Mucosa of gallbladder (tissue), 1 donor: ENCODE data around the gene SDK1. TPM values are rescaled to one million over a fixed set of nuclear protein-coding genes. Genes with fewer than 3 reads are reported as not detected.
"Not testable (repeated sequence)": the region's sequence is repeated elsewhere in the genome, so short reads cannot be mapped to it uniquely, and the experiment has no call there.

Experiments used
- DNase-seq: peaks from one replicate; pipeline ENCODE4 v3.0.0-alpha.2; 2020; ENCODE audit warnings: low spot score
- total RNA-seq: library from RNA; stranded (reverse); gene quantifications from one replicate; pipeline ENCODE4 v1.2.1, GENCODE V29; 2021
- donor health status: DM: no; HTN: no; CAD: no.

Gene SDK1
- total RNA-seq, 1 donor from 2014 or later, result 6.6 TPM

- DNase-seq, result no peak
Measured at GRCh38 chr7:3725155-3726059, 424.4 kb downstream of the SDK1 start.

GRCh38 chr7:3730276-3730675, 429.2 kb downstream of the SDK1 start:
- DNase-seq, result no peak

DNA sequence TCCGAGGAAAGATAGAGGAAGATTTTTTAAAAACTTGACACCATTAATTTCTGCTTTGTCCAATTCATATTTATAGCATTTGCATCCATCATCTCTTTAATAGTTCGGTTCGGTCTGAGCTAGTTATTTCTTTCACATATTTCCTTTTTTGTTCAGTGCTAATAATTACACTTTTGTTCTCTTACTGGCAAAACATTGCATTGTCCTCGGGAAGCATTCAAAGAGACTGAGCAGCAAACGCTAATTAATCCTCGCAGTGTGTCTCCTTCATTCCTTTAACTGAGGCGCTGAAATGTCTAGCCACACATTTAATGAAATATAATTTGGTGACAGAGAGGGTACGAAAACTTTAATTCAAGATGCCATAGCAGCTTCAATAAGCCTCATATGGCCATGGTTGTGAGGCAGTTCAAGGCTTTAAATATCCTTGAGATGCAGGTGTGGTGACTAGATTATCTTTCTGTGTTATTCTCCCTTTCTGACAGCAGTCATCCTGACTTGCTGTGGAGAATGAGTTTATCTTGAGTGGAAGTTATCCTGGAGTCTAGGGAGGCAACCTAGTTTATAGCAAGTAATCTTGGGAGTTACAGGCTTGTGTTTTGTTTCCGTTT, 431.4 kb downstream of the SDK1 start:
- no peak for DNase-seq

GRCh38 chr7:3733541-3734140, 432.6 kb downstream of the SDK1 start:
- DNase-seq, result no peak

DNA sequence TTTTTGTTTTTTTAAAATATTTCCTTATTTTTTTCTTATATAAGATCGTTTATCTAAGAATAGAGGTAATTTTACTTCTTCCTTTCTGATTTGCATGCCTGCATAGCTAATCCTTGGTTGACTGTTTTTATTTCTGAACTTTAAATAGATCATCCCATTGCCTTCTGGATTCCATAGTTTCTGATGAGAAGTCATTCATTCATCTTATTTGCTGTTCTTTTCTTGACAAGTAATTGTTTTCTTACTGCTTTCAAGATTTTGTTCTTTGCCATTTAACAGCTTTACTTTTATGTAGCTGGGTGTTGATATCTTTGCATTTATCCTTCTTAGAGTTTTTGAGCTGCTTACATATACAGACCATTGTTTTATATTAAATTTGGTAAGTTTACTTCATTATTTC, 437.9 kb downstream of the SDK1 start:
- no peak for DNase-seq

GRCh38 chr7:3739983-3740382, 438.9 kb downstream of the SDK1 start:
- no peak for DNase-seq

- no peak for DNase-seq
Measured at GRCh38 chr7:3747467-3747866, 446.4 kb downstream of the SDK1 start.

DNA sequence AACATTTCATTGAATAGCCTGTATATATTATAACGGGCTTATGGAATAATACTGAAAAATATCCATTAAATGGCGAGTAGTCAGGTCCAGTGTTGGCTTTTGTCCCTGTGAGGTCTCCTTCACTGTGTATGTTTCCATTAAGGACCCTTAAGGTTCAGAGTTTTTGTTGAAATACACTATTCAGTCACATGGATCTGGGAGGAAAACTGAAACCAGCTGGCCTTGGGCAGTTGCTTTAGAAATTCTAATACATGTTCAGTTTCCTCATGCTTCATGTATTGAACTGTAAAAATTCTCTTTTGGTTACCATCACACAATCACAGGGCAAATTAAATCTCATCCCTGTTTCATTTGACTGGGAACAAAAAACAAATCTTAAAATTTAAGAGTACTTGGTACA, 447.3 kb downstream of the SDK1 start:
- no peak for DNase-seq

DNA sequence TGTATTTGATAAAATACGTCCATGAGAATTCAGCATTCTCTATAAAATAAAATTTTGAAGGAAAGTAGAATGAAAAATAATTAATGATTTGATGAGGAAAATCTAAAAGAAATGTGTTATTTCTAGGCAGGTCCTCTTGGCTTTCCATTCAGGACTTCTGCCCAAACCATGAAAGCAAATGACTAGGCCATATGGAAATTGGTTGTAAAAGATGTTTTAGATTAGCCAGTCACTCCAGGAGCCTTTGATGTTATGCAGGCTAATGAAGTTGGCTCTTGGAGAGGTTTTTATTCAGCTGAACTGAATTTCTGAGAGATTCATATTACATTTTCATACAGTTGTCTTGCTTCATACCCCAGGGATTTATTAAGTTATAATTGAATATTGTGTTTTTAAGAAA, 452.8 kb downstream of the SDK1 start:
- no peak for DNase-seq

DNA sequence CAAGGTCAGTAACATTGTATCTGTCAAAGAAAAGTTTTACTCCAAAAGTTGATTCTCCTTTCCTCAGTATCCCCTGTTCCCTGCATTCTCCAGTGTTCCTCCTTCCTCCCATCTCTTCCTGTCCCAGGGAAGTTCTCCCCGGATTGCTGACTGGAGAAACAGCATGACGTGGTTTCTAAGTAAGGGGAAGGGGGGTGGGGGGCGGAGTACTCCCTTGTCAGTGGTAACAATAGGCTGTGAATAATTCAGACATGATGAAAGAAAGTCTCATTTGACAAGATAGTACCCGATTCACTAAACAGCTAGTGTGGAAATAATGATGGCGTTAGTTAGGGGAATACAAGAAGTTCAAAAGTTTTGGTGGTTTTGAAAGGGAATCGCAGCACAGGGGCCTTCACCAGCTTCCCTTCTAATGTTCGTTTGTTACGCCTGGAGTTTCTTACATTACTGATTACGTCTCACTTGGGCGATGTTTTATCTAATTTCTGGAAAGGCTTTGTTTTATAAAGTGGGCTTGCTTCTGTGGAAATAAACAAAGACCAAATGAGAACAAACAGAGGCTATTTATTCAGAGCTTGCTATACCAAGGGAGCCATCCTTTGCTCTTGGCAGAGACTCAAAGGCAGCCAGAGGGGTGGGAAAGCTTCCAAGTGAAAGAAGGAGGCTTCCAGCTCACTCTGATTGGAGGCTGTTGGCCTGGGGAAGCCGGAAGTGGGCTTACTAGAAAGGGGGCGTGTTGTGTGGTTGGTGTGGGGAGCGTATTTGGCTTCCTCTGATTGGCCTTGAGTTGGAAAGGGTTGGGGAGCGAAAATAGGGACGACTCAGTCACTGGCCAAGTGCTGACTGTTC, 453.7 kb downstream of the SDK1 start:
- peak; percentile 44 for DNase-seq

DNA sequence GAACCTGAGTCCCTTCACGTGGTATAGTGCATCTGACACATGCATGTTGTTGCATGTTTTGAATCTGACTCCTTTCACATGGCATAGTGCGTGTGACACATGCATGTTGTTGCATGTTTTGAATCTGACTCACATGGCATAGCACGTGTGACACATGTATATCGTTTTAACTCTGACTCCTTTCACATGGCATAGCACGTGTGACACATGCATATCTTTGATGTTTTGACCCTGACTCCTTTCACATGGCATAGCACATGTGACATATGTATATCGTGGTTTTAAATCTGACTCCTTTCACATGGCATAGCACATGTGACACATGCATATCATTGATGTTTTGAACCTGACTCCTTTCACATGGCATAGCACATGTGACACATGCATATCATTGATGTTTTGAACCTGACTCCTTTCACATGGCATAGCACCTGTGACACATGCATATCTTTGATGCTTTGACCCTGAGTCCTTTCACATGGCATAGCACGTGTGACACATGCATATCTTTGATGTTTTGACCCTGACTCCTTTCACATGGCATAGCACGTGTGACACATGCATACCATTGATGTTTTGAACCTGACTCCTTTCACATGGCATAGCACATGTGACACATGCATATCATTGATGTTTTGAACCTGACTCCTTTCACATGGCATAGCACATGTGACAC, 454.9 kb downstream of the SDK1 start:
- DNase-seq, result not testable (repeated sequence)

DNA sequence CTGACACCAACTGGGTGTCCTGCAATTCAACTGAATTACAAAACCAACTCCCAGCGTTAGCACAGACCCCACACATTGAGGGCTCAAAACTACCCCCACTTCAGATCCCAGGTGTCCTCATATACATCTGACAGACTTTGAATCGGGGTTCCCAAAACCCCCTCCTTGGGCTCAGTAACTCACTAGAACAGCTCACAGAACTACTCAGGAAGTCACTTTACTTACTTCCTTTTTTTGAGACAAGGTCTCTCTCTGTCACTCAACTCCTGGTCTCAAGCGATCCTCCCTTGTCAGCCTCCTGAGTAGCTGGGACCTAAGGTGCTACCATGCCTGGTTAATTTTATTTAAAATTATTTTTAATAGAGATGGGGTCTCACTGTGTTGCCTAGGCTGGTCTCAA, 456.0 kb downstream of the SDK1 start:
- no peak for DNase-seq

DNA sequence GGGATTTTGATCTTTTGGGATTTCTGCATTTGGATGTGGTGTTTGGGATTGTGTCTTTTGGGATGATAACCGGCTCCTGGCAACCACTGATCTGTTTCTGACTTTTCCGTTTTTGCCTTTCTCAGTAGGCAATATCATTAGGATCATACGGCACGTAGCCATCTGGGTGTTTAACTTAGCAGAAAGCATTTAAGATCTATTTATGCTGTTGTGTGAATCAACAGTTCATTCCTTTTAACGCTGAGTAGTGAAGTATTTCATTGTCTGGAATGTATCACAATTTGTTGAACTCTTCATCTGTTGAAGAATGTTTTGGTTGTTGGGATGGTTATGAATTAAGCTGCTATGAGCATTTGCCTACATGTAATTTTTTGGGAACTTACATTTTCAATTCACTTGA, 459.6 kb downstream of the SDK1 start:
- no peak for DNase-seq

DNA sequence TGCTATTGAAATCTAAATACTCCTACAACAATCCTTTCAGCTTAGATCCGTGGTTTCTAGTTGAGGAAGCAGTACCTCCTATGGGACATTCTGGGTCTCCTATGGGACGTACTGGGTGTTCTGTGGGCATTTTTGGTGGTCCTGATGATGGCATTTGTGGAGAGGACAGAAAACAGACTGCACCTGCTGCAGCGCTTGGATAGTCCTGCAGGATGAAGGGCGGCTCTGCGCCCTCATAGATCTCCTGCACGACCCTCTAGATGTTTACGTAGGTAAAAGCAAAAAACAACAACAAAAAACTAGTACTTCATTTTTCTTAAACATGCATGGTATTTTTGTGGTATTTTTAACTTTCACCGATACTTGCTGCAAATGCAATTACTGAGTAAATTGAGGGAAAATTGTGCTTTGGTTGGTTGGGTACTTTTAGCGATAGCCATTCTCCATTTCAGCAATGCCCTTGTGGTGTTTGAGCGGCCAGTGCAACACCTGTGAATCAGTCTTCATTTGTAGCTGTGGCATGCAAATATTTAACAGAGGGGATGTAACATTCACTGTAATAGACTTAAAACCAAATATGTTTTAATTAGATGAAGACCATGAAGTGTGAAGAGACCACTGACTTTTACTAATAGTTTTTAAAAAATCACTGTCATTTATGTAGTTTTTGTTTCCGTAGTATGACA, 461.2 kb downstream of the SDK1 start:
- no peak for DNase-seq

DNA sequence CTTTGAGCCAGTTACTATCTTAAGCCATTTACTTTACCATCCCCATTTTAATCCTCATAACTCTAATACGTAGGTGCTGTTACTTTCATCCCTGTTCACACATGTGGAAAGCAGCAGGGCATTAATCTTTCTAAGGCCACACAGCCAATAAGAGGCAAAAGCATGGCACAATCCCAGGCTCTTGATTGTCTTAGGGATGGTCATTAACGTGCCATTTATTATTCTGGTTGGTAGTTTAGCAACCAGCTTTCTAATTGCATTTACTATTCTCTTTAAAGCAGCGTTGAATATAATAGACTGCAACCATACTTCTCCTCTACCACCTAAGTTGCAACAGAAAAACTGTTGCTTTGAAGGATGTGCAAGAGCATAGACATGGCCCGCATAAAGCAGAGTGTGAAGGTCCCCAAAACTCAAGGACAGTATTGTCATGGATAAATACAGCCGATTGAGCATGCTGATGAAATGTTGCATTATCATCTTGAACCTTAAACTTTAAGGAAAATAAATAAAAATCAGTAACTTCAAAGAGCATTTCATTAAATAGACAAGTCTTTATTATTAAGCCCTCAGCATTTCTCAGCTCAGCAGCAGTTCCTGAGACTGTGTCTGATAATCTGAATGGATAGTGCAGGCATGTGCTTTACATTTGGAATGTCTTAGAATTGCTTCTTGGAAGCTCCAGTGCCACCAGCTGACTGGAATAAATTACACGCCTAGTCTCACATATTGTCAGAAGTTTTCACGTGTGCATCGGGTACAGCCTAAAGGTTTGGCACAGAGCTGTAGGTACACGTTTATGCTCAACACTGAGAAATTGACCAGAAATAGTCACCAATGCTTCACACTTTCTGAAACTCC, 467.1 kb downstream of the SDK1 start:
- DNase-seq, result no peak

GRCh38 chr7:3771906-3772305, 470.9 kb downstream of the SDK1 start:
- DNase-seq, result no peak

DNA sequence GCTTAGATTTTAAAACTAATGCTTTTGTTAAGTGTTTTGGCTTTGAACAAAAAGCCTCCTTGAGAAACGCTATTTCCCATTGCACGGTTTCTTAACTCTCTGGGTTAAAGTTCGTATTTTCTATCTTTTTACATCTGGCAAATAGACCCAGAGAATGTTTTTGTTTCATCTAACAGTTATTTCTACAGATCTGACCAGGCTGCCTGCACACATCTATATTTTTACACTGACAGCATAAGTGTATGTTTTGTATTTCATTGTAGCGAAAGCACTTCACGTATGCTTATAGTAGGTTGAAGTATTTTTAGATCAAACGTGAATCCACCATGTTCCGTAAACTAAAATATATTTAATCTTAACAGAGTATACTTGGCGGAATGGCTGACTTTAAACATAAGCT, 477.3 kb downstream of the SDK1 start:
- DNase-seq, result no peak

GRCh38 chr7:3780016-3780415, 479.0 kb downstream of the SDK1 start:
- no peak for DNase-seq

DNA sequence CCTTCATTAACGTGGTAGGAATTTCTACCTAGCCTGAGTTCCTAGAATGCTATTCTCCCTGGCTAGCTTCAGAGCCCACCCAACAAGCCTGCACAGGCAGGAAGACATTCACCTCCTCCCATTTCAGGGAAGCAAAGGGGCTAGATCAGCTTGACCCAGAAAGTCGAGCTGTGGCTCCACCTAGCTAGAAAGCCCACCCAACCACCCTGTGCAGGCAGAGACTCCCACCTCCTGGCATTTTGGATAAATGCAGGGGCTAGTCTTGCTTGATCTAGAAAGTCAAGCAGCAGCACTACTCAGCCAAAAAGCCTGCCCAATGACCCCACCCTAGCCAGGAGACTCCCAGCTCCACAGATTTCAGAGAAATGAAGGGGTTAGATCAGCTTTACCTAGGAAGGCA, 479.5 kb downstream of the SDK1 start:
- no peak for DNase-seq

DNA sequence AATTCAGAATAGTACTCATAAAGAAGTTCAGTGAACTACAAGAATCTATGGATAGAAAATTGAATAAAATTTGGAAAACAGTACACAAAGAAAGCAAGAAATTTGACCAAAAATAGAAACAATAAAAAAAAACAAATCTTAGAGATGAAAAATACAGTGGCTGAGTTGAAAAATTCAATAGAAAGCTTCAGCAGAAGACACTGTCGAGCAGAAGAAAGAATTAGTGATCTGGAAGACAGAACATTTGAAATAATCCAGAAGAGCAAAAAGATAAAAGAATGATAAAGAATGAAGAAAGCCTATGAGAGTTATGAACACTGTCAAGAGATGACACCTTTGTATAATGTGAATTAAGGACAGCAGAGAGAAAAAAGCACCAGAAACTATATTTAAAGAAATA, 480.6 kb downstream of the SDK1 start:
- DNase-seq, result no peak
